ENCODE results near the gene KLHDC3. TPM values are rescaled to one million over a fixed set of nuclear protein-coding genes. Genes with fewer than 3 reads are reported as not detected.

Gene KLHDC3
- total RNA-seq, 4 donors from 2014 or later: 49.3 to 86.1 (median 63.1) TPM

DNA sequence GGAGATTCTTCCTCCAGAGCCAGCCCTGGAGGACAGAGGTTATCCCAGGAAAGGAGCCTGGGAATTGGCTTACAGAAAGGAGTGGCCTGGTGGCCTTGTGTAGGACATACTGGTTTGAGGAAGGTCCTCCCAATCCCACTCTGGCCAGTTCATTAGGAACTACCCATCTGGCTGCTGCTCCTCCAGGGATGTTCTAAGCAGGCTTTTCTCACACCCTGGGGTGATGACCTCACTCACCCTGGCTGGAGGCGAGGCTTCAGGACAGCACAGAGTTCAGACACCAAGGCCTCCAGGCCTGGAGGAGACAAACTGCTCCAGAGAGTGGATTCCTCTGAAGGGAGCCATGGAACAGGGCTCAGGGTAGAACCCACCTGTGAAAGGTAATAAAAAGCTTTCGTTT, 44.6 kb upstream of the KLHDC3 start:
- Histone ChIP-seq H3K27ac (no peak overlapping the region), H3K4me3 (no peak overlapping the region), H3K9me3 (no peaks in the 10 kb centered on the region), H3K27me3 (no peaks in the 10 kb centered on the region), H3K36me3 (peaks cover 39% of the 10 kb centered on the region), H3K4me1 (no peaks in the 10 kb centered on the region)
- DNase-seq (ENCODE audit: low spot score in 2 of 2): no peak
- 93% methylated on average over 2 of the region's 2 CpGs for WGBS
- no peak for TF ChIP-seq POLR2AphosphoS5 (IDR thresholded peaks at IDR 0.05)
- no peak for TF ChIP-seq EP300 (IDR thresholded peaks at IDR 0.05)
- TF ChIP-seq, protein P1, sequence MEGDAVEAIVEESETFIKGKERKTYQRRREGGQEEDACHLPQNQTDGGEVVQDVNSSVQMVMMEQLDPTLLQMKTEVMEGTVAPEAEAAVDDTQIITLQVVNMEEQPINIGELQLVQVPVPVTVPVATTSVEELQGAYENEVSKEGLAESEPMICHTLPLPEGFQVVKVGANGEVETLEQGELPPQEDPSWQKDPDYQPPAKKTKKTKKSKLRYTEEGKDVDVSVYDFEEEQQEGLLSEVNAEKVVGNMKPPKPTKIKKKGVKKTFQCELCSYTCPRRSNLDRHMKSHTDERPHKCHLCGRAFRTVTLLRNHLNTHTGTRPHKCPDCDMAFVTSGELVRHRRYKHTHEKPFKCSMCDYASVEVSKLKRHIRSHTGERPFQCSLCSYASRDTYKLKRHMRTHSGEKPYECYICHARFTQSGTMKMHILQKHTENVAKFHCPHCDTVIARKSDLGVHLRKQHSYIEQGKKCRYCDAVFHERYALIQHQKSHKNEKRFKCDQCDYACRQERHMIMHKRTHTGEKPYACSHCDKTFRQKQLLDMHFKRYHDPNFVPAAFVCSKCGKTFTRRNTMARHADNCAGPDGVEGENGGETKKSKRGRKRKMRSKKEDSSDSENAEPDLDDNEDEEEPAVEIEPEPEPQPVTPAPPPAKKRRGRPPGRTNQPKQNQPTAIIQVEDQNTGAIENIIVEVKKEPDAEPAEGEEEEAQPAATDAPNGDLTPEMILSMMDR (IDR thresholded peaks at IDR 0.05): no peak
- TF ChIP-seq POLR2A (IDR thresholded peaks at IDR 0.05): no peak

DNA sequence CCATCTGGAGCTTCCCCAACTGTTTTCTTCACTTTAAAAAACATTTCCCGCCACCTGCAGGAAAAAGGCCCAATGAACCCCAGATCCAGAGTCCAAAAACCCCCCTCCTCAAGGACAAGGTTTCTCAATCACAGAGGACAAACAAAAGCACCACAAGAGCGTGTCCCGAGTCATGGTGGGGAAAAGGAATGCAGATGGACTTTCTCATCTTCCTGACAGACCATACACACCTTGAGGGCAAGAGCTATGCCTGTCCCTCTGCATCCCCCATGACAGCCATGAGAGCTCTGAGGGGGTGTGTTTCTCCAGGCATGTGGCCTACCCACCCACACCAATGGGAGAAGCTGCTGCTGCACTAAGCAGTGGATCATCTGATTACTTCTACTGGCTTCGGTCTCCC, 44.1 kb upstream of the KLHDC3 start:
- Histone ChIP-seq H3K9me3 (no peaks in the 10 kb centered on the region), H3K4me3 (no peak overlapping the region), H3K27ac (no peak overlapping the region), H3K36me3 (peaks cover 34% of the 10 kb centered on the region), H3K27me3 (no peaks in the 10 kb centered on the region), H3K4me1 (no peaks in the 10 kb centered on the region)
- 92% methylated on average over 4 of the region's 4 CpGs for WGBS
- TF ChIP-seq POLR2A (IDR thresholded peaks at IDR 0.05) (no peak), POLR2AphosphoS5 (IDR thresholded peaks at IDR 0.05) (no peak), EP300 (IDR thresholded peaks at IDR 0.05) (no peak)
- TF ChIP-seq, protein P1 (IDR thresholded peaks at IDR 0.05): no peak
- no peak for DNase-seq (ENCODE audit: low spot score in 2 of 2)

DNA sequence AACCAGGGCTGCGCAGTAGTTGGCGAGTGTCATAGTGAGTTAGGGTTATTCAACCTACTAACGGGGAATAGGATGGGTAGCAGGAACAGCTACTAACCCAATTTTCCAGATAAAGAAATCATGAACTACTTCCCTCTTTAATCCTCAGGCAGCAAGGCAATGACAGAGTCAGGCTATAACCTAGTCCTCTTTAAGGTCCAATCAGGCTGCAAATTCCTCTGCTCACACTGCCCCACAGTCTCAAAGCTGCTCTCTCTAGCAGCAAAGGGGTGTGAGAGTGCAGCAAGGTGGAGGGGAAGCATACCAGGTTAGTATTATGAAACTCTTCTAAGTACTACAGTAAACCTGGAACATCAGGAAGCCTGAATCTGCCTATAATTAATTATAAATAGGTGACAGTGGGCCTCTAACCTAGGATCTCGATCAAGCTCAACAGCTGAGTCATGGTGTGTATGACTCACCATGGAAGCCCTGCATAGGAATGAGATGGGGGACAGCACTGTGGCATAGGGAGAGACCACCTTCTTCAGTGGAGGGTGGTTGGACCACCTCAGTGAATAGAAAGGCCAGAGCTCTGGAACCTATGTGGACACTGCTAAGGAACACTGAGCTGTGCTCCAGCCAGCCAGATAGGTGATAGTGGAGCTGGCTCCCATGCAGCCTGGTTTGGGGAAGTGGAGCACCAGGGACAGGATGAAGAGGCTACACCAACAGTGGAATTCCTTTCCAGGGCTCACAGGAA, 43.0 kb upstream of the KLHDC3 start:
- no peaks in the 10 kb centered on the region for H3K9me3 ChIP-seq
- DNase-seq (ENCODE audit: low spot score in 2 of 2): no peak

DNA sequence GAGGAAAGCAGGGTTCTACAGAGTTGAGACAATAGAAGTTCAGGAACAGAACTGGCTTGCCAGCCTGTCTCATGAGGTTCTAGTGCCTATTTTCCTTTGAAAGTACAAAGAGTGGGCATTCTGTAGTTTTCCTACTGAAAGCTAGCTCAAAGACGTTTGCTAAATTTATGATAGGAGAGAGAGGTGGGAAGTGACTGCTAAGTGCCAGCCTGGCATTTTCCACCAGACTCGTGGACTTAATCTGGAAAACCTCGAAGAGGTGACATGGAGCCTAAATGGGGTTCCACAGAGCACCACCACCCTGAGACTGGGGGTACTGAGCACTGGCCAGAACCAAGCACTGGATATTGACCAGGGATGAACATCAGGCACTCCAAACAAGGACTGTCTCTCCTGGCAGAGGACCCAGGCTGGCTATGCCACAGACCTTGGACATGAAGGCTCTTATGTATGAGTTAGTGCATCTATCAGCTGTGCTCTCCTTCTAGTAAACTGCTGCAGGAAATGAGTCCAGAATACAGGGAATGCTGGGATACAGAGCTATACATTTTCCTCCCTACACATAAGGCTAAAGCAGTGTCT, 42.2 kb upstream of the KLHDC3 start:
- no peak overlapping the region for H3K27ac ChIP-seq
- DNase-seq (ENCODE audit: low spot score in 2 of 2): no peak
- H3K4me3 ChIP-seq: no peak overlapping the region
- H3K9me3 ChIP-seq: no peaks in the 10 kb centered on the region
- WGBS: 91% methylated on average over 3 of the region's 3 CpGs
- no peak for TF ChIP-seq EP300 (IDR thresholded peaks at IDR 0.05)
- TF ChIP-seq, protein P1 (IDR thresholded peaks at IDR 0.05): no peak
- TF ChIP-seq POLR2AphosphoS5 (IDR thresholded peaks at IDR 0.05): no peak
- no peak for TF ChIP-seq POLR2A (IDR thresholded peaks at IDR 0.05)
- H3K27me3 ChIP-seq: no peaks in the 10 kb centered on the region
- H3K36me3 ChIP-seq: peaks cover 17% of the 10 kb centered on the region
- peaks cover 3% of the 10 kb centered on the region for H3K4me1 ChIP-seq

More for the DNA sequence above, 43.0 kb upstream of the KLHDC3 start:
- Histone ChIP-seq H3K27me3 (no peaks in the 10 kb centered on the region), H3K27ac (no peak overlapping the region), H3K4me3 (no peak overlapping the region), H3K36me3 (peaks cover 23% of the 10 kb centered on the region), H3K4me1 (peaks cover 3% of the 10 kb centered on the region)
- 74% methylated on average over 4 of the region's 4 CpGs for WGBS
- no peak for TF ChIP-seq POLR2AphosphoS5 (IDR thresholded peaks at IDR 0.05)
- TF ChIP-seq, protein P1 (IDR thresholded peaks at IDR 0.05): no peak
- no peak for TF ChIP-seq EP300 (IDR thresholded peaks at IDR 0.05)

DNA sequence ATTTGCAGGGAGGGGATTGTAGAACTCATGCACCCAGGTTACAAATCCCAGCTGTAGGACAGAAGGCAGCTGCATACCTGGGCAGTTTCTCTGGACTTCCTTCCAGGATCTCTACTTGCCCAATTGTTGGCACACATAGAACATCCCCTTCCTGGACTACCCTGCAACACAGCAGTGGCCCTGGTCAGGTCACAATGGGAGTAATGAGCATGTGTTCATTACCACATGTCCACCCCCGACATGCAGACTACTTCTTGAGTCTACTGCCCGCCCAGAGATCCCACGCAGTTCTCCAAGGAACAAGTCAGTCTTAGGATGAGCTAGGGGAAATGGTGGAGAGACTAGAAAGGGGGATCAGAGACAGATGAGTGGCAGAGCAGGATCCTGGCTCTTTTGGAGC, 40.1 kb upstream of the KLHDC3 start:
- H3K4me1 ChIP-seq: peaks cover 12% of the 10 kb centered on the region
- TF ChIP-seq EP300 (IDR thresholded peaks at IDR 0.05): no peak
- TF ChIP-seq POLR2AphosphoS5 (IDR thresholded peaks at IDR 0.05): no peak
- TF ChIP-seq POLR2A (IDR thresholded peaks at IDR 0.05): no peak
- TF ChIP-seq, protein P1 (IDR thresholded peaks at IDR 0.05): no peak
- no peak overlapping the region for H3K27ac ChIP-seq
- DNase-seq (ENCODE audit: low spot score in 2 of 2): no peak
- no peaks in the 10 kb centered on the region for H3K9me3 ChIP-seq
- peaks cover under 1% of the 10 kb centered on the region for H3K36me3 ChIP-seq
- H3K27me3 ChIP-seq: no peaks in the 10 kb centered on the region
- 84% methylated on average over 3 of the region's 3 CpGs for WGBS
- H3K4me3 ChIP-seq: no peak overlapping the region

Data from suprapubic skin (tissue), 4 donors.